ENCODE data around the gene TMEM235.
"Not testable (repeated sequence)": the region's sequence is repeated elsewhere in the genome, so short reads cannot be mapped to it uniquely, and the experiment has no call there.

TMEM235 gene

GRCh38 chr17:78231991-78232858 lies 794 bp downstream of the TMEM235 start:
- Histone ChIP-seq H3K9me3 (ENCODE audit: control insufficient read depth, insufficient read depth, low read depth, low read length) (no peaks in the 10 kb centered on the region), H3K9ac (ENCODE audit: low read length) (no peak overlapping the region), H3K27ac (ENCODE audit: low read depth, low read length) (no peak overlapping the region), H3K4me3 (ENCODE audit: low read depth, low read length) (peak overlapping the region; percentile 67), H3K27me3 (ENCODE audit: control insufficient read depth, insufficient read depth, low read length) (peaks cover 37% of the 10 kb centered on the region), H3K36me3 (ENCODE audit: control insufficient read depth, insufficient read depth, low read length) (no peaks in the 10 kb centered on the region), H3K4me1 (ENCODE audit: control insufficient read depth, insufficient read depth, low read length) (peaks cover 7% of the 10 kb centered on the region)

GRCh38 chr17:78232859-78233173 lies 1.4 kb downstream of the TMEM235 start:
- H3K4me3 ChIP-seq (ENCODE audit: low read depth, low read length): no peak overlapping the region
- no peaks in the 10 kb centered on the region for H3K36me3 ChIP-seq (ENCODE audit: control insufficient read depth, insufficient read depth, low read length)
- H3K4me1 ChIP-seq (ENCODE audit: control insufficient read depth, insufficient read depth, low read length): peaks cover 7% of the 10 kb centered on the region
- H3K9me3 ChIP-seq (ENCODE audit: control insufficient read depth, insufficient read depth, low read depth, low read length): no peaks in the 10 kb centered on the region
- no peak overlapping the region for H3K9ac ChIP-seq (ENCODE audit: low read length)
- H3K27me3 ChIP-seq (ENCODE audit: control insufficient read depth, insufficient read depth, low read length): peaks cover 37% of the 10 kb centered on the region
- H3K27ac ChIP-seq (ENCODE audit: low read depth, low read length): no peak overlapping the region

- no peak overlapping the region for H3K9ac ChIP-seq (ENCODE audit: low read length)
- peaks cover 37% of the 10 kb centered on the region for H3K27me3 ChIP-seq (ENCODE audit: control insufficient read depth, insufficient read depth, low read length)
- no peaks in the 10 kb centered on the region for H3K36me3 ChIP-seq (ENCODE audit: control insufficient read depth, insufficient read depth, low read length)
- H3K27ac ChIP-seq (ENCODE audit: low read depth, low read length): no peak overlapping the region
- H3K9me3 ChIP-seq (ENCODE audit: control insufficient read depth, insufficient read depth, low read depth, low read length): no peaks in the 10 kb centered on the region
- peaks cover 7% of the 10 kb centered on the region for H3K4me1 ChIP-seq (ENCODE audit: control insufficient read depth, insufficient read depth, low read length)
- H3K4me3 ChIP-seq (ENCODE audit: low read depth, low read length): no peak overlapping the region
Measured at GRCh38 chr17:78233678-78234077, 2.2 kb downstream of the TMEM235 start.

GRCh38 chr17:78234261-78234865 lies 2.9 kb downstream of the TMEM235 start:
- Histone ChIP-seq H3K27ac (ENCODE audit: low read depth, low read length) (no peak overlapping the region), H3K9ac (ENCODE audit: low read length) (no peak overlapping the region), H3K9me3 (ENCODE audit: control insufficient read depth, insufficient read depth, low read depth, low read length) (no peaks in the 10 kb centered on the region), H3K4me3 (ENCODE audit: low read depth, low read length) (no peak overlapping the region), H3K27me3 (ENCODE audit: control insufficient read depth, insufficient read depth, low read length) (peaks cover 37% of the 10 kb centered on the region), H3K36me3 (ENCODE audit: control insufficient read depth, insufficient read depth, low read length) (no peaks in the 10 kb centered on the region), H3K4me1 (ENCODE audit: control insufficient read depth, insufficient read depth, low read length) (peaks cover 8% of the 10 kb centered on the region)

DNA sequence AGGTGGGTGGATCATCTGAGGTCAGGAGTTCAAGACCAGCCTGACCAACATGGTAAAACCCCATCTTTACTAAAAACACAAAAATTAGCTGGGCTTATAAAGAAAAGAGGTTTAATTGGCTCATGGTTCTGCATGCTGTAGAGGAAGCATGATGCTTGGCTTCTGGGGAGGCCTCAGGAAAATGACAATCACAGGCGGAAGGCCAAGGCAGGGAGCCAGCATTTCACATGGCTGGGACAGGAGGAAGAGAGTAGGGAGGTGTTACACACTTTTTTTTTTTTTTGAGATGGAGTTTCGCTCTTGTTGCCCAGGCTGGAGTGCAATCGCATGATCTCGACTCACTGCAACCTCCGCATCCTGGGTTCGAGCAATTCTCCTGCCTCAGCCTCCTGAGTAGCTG lies 3.6 kb downstream of the TMEM235 start:
- not testable (repeated sequence) for H3K9ac ChIP-seq (ENCODE audit: low read length); H3K4me3 ChIP-seq (ENCODE audit: low read depth, low read length); H3K9me3 ChIP-seq (ENCODE audit: control insufficient read depth, insufficient read depth, low read depth, low read length); H3K27ac ChIP-seq (ENCODE audit: low read depth, low read length); H3K36me3 ChIP-seq (ENCODE audit: control insufficient read depth, insufficient read depth, low read length)
- peaks cover 34% of the 10 kb centered on the region for H3K27me3 ChIP-seq (ENCODE audit: control insufficient read depth, insufficient read depth, low read length)
- H3K4me1 ChIP-seq (ENCODE audit: control insufficient read depth, insufficient read depth, low read length): peaks cover 11% of the 10 kb centered on the region

GRCh38 chr17:78235885-78236284 lies 4.5 kb downstream of the TMEM235 start:
- Histone ChIP-seq H3K4me1 (ENCODE audit: control insufficient read depth, insufficient read depth, low read length) (peaks cover 11% of the 10 kb centered on the region), H3K27ac (ENCODE audit: low read depth, low read length) (no peak overlapping the region), H3K9ac (ENCODE audit: low read length) (no peak overlapping the region), H3K9me3 (ENCODE audit: control insufficient read depth, insufficient read depth, low read depth, low read length) (no peaks in the 10 kb centered on the region), H3K36me3 (ENCODE audit: control insufficient read depth, insufficient read depth, low read length) (no peaks in the 10 kb centered on the region), H3K27me3 (ENCODE audit: control insufficient read depth, insufficient read depth, low read length) (peaks cover 27% of the 10 kb centered on the region), H3K4me3 (ENCODE audit: low read depth, low read length) (no peak overlapping the region)

DNA sequence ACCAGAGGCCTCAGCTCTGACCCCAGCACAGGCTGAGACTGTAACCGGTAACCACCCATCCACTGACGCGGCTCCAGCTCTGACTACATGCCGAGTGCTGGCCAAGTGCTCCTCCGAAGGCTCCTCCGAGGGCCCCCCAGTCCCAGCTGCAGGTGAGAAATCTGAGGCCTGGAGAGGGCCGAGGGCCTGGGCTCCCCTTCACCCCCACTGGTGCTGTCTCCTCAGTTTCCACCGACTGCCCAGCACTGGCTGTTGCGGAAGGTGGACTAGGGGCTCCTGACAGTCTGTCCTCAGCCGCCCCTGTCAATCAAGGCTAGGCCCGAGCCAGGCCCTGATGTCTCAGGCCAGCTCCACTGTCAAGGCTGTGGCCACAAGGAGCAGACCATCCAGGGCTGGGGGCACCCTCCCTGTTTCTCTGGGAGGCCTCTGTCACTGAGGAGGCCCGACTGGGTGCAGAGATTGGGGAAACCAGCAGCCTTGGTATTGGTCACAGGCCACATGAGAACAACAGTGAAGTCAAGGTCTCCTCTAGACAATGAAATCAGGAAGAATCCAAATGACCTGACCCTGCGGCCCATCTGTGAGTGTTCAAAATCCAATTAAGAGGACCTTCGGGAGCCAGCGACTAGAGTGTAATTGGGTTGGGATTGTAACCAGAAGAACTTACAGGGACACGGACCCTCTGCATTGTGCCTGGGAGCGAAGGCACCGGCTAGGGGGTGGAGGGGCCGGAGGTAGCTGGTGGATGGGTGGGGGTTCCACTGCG lies 5.1 kb downstream of the TMEM235 start:
- Histone ChIP-seq H3K27ac (ENCODE audit: low read depth, low read length) (no peak overlapping the region), H3K4me1 (ENCODE audit: control insufficient read depth, insufficient read depth, low read length) (peaks cover 4% of the 10 kb centered on the region), H3K4me3 (ENCODE audit: low read depth, low read length) (no peak overlapping the region), H3K9ac (ENCODE audit: low read length) (no peak overlapping the region), H3K36me3 (ENCODE audit: control insufficient read depth, insufficient read depth, low read length) (no peaks in the 10 kb centered on the region), H3K27me3 (ENCODE audit: control insufficient read depth, insufficient read depth, low read length) (peaks cover 20% of the 10 kb centered on the region), H3K9me3 (ENCODE audit: control insufficient read depth, insufficient read depth, low read depth, low read length) (no peaks in the 10 kb centered on the region)

- Histone ChIP-seq H3K27ac (ENCODE audit: low read depth, low read length) (no peak overlapping the region), H3K27me3 (ENCODE audit: control insufficient read depth, insufficient read depth, low read length) (peaks cover 11% of the 10 kb centered on the region), H3K9me3 (ENCODE audit: control insufficient read depth, insufficient read depth, low read depth, low read length) (no peaks in the 10 kb centered on the region), H3K4me1 (ENCODE audit: control insufficient read depth, insufficient read depth, low read length) (peaks cover 4% of the 10 kb centered on the region; the same call in 1 of the 2 replicates), H3K9ac (ENCODE audit: low read length) (no peak overlapping the region), H3K4me3 (ENCODE audit: low read depth, low read length) (no peak overlapping the region), H3K36me3 (ENCODE audit: control insufficient read depth, insufficient read depth, low read length) (no peaks in the 10 kb centered on the region)
Measured at GRCh38 chr17:78237401-78238012, 6.1 kb downstream of the TMEM235 start.

DNA sequence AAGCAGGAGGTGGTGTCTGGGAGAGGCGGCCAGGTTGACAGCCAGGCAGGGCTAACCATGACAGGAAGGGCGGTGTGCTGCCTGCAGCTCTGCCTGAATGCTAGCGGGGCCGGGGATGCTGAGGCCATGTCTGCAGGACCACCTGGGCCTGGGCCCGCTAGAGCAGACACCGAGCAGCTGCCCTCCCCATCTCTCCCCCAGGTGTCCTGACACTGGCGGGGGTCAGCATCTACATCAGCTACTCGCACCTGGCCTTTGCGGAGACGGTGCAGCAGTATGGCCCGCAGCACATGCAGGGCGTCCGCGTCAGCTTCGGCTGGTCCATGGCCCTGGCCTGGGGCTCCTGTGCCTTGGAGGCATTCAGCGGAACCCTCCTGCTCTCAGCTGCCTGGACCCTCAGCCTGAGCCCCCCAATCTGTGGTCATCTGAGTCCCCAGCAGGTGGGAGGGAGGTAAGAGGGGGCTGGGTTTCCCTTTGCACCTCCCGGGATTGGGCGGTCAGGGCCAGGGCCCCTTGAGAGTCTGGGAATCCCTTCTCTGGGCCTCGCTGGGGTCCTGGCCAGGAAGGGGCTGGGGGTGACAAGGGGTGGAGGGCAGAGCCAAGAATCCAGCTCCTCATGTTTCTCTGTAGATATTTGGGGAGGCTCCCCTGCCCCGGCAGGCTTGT lies 7.5 kb downstream of the TMEM235 start:
- no peak overlapping the region for H3K4me3 ChIP-seq (ENCODE audit: low read depth, low read length)
- H3K9ac ChIP-seq (ENCODE audit: low read length): no peak overlapping the region
- H3K27ac ChIP-seq (ENCODE audit: low read depth, low read length): no peak overlapping the region
- H3K27me3 ChIP-seq (ENCODE audit: control insufficient read depth, insufficient read depth, low read length): peaks cover 1% of the 10 kb centered on the region; the same call in 1 of the 2 replicates
- H3K4me1 ChIP-seq (ENCODE audit: control insufficient read depth, insufficient read depth, low read length): peaks cover 4% of the 10 kb centered on the region; the same call in 1 of the 2 replicates
- H3K9me3 ChIP-seq (ENCODE audit: control insufficient read depth, insufficient read depth, low read depth, low read length): no peaks in the 10 kb centered on the region
- H3K36me3 ChIP-seq (ENCODE audit: control insufficient read depth, insufficient read depth, low read length): no peaks in the 10 kb centered on the region

DNA sequence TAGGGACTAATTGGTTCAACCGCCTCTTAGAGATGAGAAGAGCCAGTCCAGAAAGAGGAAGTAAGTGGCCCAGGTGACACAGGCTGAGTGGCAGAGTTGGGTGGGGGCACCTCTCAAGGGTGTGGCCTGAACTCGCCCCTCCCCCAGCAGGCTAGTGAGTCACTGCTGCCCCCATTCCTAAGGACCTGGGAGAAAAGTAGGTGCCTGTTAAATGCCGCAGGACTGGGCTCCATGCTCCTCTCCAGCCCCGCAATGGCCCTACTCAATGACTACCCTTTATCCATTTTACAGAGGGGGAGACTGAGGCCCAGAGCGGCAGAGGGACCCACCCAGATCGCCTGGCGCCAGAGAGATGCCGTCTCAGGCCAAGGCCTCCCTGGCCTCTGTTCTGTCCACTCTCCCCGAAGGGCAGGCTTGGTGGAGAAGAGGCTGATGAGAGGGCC lies 8.1 kb downstream of the TMEM235 start:
- Histone ChIP-seq H3K36me3 (ENCODE audit: control insufficient read depth, insufficient read depth, low read length) (no peaks in the 10 kb centered on the region), H3K4me3 (ENCODE audit: low read depth, low read length) (no peak overlapping the region), H3K4me1 (ENCODE audit: control insufficient read depth, insufficient read depth, low read length) (peaks cover 4% of the 10 kb centered on the region; the same call in 1 of the 2 replicates), H3K9ac (ENCODE audit: low read length) (no peak overlapping the region), H3K9me3 (ENCODE audit: control insufficient read depth, insufficient read depth, low read depth, low read length) (no peaks in the 10 kb centered on the region), H3K27me3 (ENCODE audit: control insufficient read depth, insufficient read depth, low read length) (no peaks in the 10 kb centered on the region), H3K27ac (ENCODE audit: low read depth, low read length) (no peak overlapping the region)
